Measurements from ENCODE around the gene ZDHHC14. TPM values are rescaled to one million over a fixed set of nuclear protein-coding genes. Genes with fewer than 3 reads are reported as not detected.

Gene ZDHHC14
- total RNA-seq, 6 experiments from 2014 or later: 5.2 to 6.7 (median 6.0) TPM

- Mint-ChIP-seq H3K4me1 (ENCODE audit: low read depth) (peaks cover 45% of the 10 kb centered on the region), H3K4me3 (no peak overlapping the region), H3K27me3 (ENCODE audit: insufficient read depth) (no peaks in the 10 kb centered on the region; the same call in 1 of the 2 replicates), H3K36me3 (ENCODE audit: low read depth) (no peaks in the 10 kb centered on the region), H3K9me3 (no peaks in the 10 kb centered on the region), H3K27ac (no peak overlapping the region; the same call in 1 of the 2 replicates)
- TF ChIP-seq CTCF (IDR thresholded peaks at IDR 0.05): no peak
- no peak for DNase-seq
These were observed 235.0 kb downstream of the ZDHHC14 start for GRCh38 chr6:157615951-157616350.

DNA sequence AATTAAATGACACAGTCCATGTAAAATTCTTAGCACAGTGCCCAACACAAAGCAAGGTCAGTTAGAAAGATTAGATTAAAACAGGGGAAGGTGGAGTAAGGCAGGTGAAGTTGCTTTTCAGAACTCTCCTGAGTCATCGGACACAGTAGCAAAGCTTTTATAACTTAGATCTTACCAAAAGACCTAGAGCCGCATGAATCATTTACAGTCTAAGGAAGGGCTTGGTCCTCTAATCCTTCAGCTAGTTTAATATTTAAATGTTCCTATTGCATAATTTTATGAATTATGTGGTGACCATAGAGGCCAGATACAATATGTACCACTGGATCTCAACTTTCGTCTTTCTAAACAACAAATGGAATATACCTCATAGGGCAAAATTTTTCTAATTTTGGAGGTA is 240.0 kb downstream of the ZDHHC14 start:
- peaks cover 13% of the 10 kb centered on the region for H3K4me1 Mint-ChIP-seq (ENCODE audit: low read depth)
- no peak overlapping the region for H3K4me3 Mint-ChIP-seq
- no peak for TF ChIP-seq CTCF (IDR thresholded peaks at IDR 0.05)
- no peak for DNase-seq
- no peaks in the 10 kb centered on the region; the same call in none of the 2 replicates for H3K27me3 Mint-ChIP-seq (ENCODE audit: insufficient read depth)
- no peaks in the 10 kb centered on the region for H3K9me3 Mint-ChIP-seq
- no peaks in the 10 kb centered on the region for H3K36me3 Mint-ChIP-seq (ENCODE audit: low read depth)
- no peak overlapping the region for H3K27ac Mint-ChIP-seq

DNA sequence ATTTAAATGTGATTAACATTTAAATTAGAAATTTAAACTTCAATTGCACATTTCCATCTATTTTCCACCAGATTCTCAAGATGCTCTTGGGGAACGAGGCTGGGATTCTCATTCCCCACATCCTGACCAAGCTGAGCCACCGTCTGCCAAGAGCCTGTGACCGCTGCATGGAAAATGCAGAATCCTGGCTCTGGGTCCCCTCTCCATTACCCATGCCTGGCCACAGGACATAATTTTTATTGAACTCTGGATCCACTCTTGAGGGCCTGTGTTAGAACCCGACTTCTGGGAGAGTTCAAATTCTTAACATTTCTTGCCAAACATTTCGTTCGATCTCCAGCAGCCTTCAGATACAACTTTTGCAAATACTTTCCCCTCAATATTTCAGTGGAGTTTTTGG is 240.4 kb downstream of the ZDHHC14 start:
- H3K4me3 Mint-ChIP-seq: no peak overlapping the region
- TF ChIP-seq CTCF (IDR thresholded peaks at IDR 0.05): no peak
- no peaks in the 10 kb centered on the region; the same call in 1 of the 2 replicates for H3K27me3 Mint-ChIP-seq (ENCODE audit: insufficient read depth)
- no peaks in the 10 kb centered on the region for H3K36me3 Mint-ChIP-seq (ENCODE audit: low read depth)
- peaks cover 17% of the 10 kb centered on the region for H3K4me1 Mint-ChIP-seq (ENCODE audit: low read depth)
- DNase-seq: no peak
- H3K9me3 Mint-ChIP-seq: no peaks in the 10 kb centered on the region
- no peak overlapping the region for H3K27ac Mint-ChIP-seq

DNA sequence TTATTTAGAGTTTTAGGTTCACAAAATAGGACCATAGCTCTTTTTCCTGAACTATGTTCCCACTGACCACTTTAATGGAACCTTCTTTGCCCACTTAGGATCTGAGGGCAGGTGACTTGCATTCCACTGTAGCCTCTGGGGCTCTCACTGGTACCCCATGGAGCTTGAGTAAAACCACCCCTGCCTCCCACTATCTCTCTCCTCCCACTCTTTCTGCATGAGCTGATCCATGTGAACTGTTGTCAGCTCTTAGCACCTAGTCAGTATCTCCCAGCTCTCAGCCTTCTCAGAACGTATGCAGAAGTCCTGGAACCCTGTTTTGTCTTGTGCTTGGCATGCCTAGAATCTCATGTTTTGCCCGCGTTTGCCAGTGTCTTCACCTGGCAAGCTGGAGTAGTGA is 241.4 kb downstream of the ZDHHC14 start:
- Mint-ChIP-seq H3K4me1 (ENCODE audit: low read depth) (peaks cover 17% of the 10 kb centered on the region), H3K27me3 (ENCODE audit: insufficient read depth) (no peaks in the 10 kb centered on the region; the same call in 1 of the 2 replicates), H3K4me3 (no peak overlapping the region), H3K9me3 (no peaks in the 10 kb centered on the region), H3K27ac (no peak overlapping the region), H3K36me3 (ENCODE audit: low read depth) (no peaks in the 10 kb centered on the region)
- no peak for TF ChIP-seq CTCF (IDR thresholded peaks at IDR 0.05)
- no peak for DNase-seq

- Mint-ChIP-seq H3K4me3 (peak overlapping the region; percentile 35; the same call in 1 of the 2 replicates), H3K4me1 (ENCODE audit: low read depth) (peaks cover 17% of the 10 kb centered on the region), H3K27me3 (ENCODE audit: insufficient read depth) (no peaks in the 10 kb centered on the region; the same call in 1 of the 2 replicates), H3K36me3 (ENCODE audit: low read depth) (no peaks in the 10 kb centered on the region), H3K27ac (no peak overlapping the region; the same call in 1 of the 2 replicates), H3K9me3 (no peaks in the 10 kb centered on the region)
- no peak for DNase-seq
- no peak for TF ChIP-seq CTCF (IDR thresholded peaks at IDR 0.05)
These were observed 244.1 kb downstream of the ZDHHC14 start for GRCh38 chr6:157625111-157625510.

- no peak for DNase-seq
- Mint-ChIP-seq H3K27me3 (ENCODE audit: insufficient read depth) (no peaks in the 10 kb centered on the region; the same call in 1 of the 2 replicates), H3K9me3 (no peaks in the 10 kb centered on the region), H3K4me1 (ENCODE audit: low read depth) (peaks cover 17% of the 10 kb centered on the region), H3K27ac (no peak overlapping the region; the same call in 1 of the 2 replicates), H3K4me3 (peak overlapping the region; percentile 35), H3K36me3 (ENCODE audit: low read depth) (no peaks in the 10 kb centered on the region)
- no peak for TF ChIP-seq CTCF (IDR thresholded peaks at IDR 0.05)
These were observed 244.8 kb downstream of the ZDHHC14 start for GRCh38 chr6:157625764-157626163.

All from HFFc6 (cell line).